Endothelial cell (in vitro differentiated cells): Measurements from ENCODE around the gene LEMD2. TPM values are rescaled to one million over a fixed set of nuclear protein-coding genes. Genes with fewer than 3 reads are reported as not detected.

ENCODE experiments used
- DNase-seq: peaks from one replicate; pipeline ENCODE4 v3.0.0; 2021; ENCODE audit warnings: low spot score
- H3K27ac Mint-ChIP-seq: one replicate; pipeline ENCODE4 v1.8.0; 2021; ENCODE audit warnings: mixed read lengths, inconsistent platforms; ENCODE audit not compliant: unreplicated experiment
- H3K27me3 Mint-ChIP-seq: one replicate; pipeline ENCODE4 v1.8.0; 2021; ENCODE audit warnings: mild to moderate bottlenecking, moderate library complexity, mixed read lengths, inconsistent platforms; ENCODE audit not compliant: unreplicated experiment
- H3K36me3 Mint-ChIP-seq: one replicate; pipeline ENCODE4 v1.8.0; 2021; ENCODE audit warnings: mild to moderate bottlenecking, low read depth, mixed read lengths, inconsistent platforms; ENCODE audit not compliant: unreplicated experiment
- H3K4me1 Mint-ChIP-seq: one replicate; pipeline ENCODE4 v1.8.0; 2021; ENCODE audit warnings: mild to moderate bottlenecking, mixed read lengths, inconsistent platforms; ENCODE audit not compliant: unreplicated experiment
- H3K4me3 Mint-ChIP-seq: one replicate; pipeline ENCODE4 v1.8.0; 2021; ENCODE audit warnings: mild to moderate bottlenecking, mixed read lengths, inconsistent platforms; ENCODE audit not compliant: unreplicated experiment
- H3K9me3 Mint-ChIP-seq: one replicate; pipeline ENCODE4 v1.8.0; 2021; ENCODE audit warnings: mixed read lengths, inconsistent platforms; ENCODE audit not compliant: unreplicated experiment
- CTCF ChIP-seq: fragments of 200-600 bp; sonication (generic); IDR thresholded peaks from one replicate; pipeline ENCODE4 v1.5.0; 2021; ENCODE audit warnings: antibody characterized with exemption; ENCODE audit not compliant: unreplicated experiment
- total RNA-seq: library from RNA; stranded (reverse); fragmentation: NEBNext Ultra II Directional; extraction: Animal tissue kit (Norgen Biotek cat#: 25700); gene quantifications from one replicate; pipeline ENCODE4 v1.2.1, GENCODE V29; 2021; ENCODE audit not compliant: unreplicated experiment

LEMD2 gene
- total RNA-seq, 1 donor from 2014 or later: 105 TPM

- Mint-ChIP-seq H3K27me3 (peaks cover 12% of the 10 kb centered on the region), H3K4me1 (no peaks in the 10 kb centered on the region), H3K27ac (no peak overlapping the region), H3K4me3 (no peak overlapping the region), H3K9me3 (no peaks in the 10 kb centered on the region), H3K36me3 (peaks cover 4% of the 10 kb centered on the region)
- no peak for TF ChIP-seq CTCF
- DNase-seq: no peak
These were observed 34.7 kb downstream of the LEMD2 start for GRCh38 chr6:33754222-33754621.

- Mint-ChIP-seq H3K4me3 (no peak overlapping the region), H3K27ac (no peak overlapping the region), H3K36me3 (peaks cover 4% of the 10 kb centered on the region), H3K4me1 (no peaks in the 10 kb centered on the region), H3K27me3 (peaks cover 9% of the 10 kb centered on the region), H3K9me3 (no peaks in the 10 kb centered on the region)
- TF ChIP-seq CTCF: no peak
- DNase-seq: no peak
These were observed 36.3 kb downstream of the LEMD2 start for GRCh38 chr6:33752646-33753015.

GRCh38 chr6:33751771-33752645 lies 36.9 kb downstream of the LEMD2 start:
- no peak for TF ChIP-seq CTCF

GRCh38 chr6:33750244-33750991 lies 38.5 kb downstream of the LEMD2 start:
- no peaks in the 10 kb centered on the region for H3K9me3 Mint-ChIP-seq
- peaks cover 8% of the 10 kb centered on the region for H3K4me1 Mint-ChIP-seq
- H3K4me3 Mint-ChIP-seq: no peak overlapping the region
- H3K27me3 Mint-ChIP-seq: peaks cover 13% of the 10 kb centered on the region
- peaks cover 4% of the 10 kb centered on the region for H3K36me3 Mint-ChIP-seq
- H3K27ac Mint-ChIP-seq: no peak overlapping the region
- no peak for TF ChIP-seq CTCF
- DNase-seq: no peak

More at GRCh38 chr6:33751771-33752645, 36.9 kb downstream of the LEMD2 start:
- peaks cover 4% of the 10 kb centered on the region for H3K36me3 Mint-ChIP-seq
- H3K27me3 Mint-ChIP-seq: peaks cover 11% of the 10 kb centered on the region
- H3K4me3 Mint-ChIP-seq: no peak overlapping the region
- no peaks in the 10 kb centered on the region for H3K9me3 Mint-ChIP-seq
- no peak for DNase-seq
- no peak overlapping the region for H3K27ac Mint-ChIP-seq
- H3K4me1 Mint-ChIP-seq: peaks cover 4% of the 10 kb centered on the region

GRCh38 chr6:33749401-33749800 lies 39.5 kb downstream of the LEMD2 start:
- no peaks in the 10 kb centered on the region for H3K9me3 Mint-ChIP-seq
- TF ChIP-seq CTCF: no peak
- peaks cover 4% of the 10 kb centered on the region for H3K36me3 Mint-ChIP-seq
- peaks cover 14% of the 10 kb centered on the region for H3K27me3 Mint-ChIP-seq
- no peak for DNase-seq
- H3K4me3 Mint-ChIP-seq: no peak overlapping the region
- H3K4me1 Mint-ChIP-seq: peaks cover 9% of the 10 kb centered on the region
- H3K27ac Mint-ChIP-seq: no peak overlapping the region
